Spleen (tissue), 3 donors: ENCODE measurements around the gene CNGA3.
"Not testable (repeated sequence)": the region's sequence is repeated elsewhere in the genome, so short reads cannot be mapped to it uniquely, and the experiment has no call there.

Experiments used
- POLR2A ChIP-seq, 3 donors: fragments of 450-650 bp; IDR thresholded peaks; one replicate each; pipeline ENCODE4 v1.5.1; 2017; ENCODE audit warnings: antibody characterized with exemption in 3 of 3, mild to moderate bottlenecking in 1 of 3
- POLR2AphosphoS5 ChIP-seq, 3 donors: sonication (generic); formaldehyde crosslinking; IDR thresholded peaks; one replicate each; pipeline ENCODE4 v1.5.1; 2017; ENCODE audit warnings: antibody characterized with exemption in 3 of 3

DNA sequence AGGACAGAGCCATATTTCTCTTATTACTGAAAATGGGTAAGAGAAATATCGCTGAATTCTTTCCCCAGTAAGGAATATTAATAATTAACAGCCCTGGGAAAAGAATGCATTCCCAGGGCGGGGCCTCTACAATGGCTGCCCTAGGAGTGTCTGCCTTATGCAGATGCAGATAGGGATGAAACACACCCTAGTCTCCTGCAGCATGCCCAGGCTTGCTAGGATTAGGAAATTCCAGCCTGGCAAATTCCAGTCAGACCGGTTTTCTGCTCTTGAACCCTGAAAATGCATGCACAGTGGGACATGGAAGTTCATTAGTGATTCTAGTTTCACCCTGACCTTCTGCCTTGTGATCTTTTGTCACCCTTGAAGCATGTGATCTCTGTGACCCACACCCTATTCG is 89.4 kb downstream of the CNGA3 start:
- not testable (repeated sequence) for TF ChIP-seq POLR2AphosphoS5, POLR2A (IDR thresholded peaks at IDR 0.05)
